ENCODE measurements around the gene PUSL1.

DNA sequence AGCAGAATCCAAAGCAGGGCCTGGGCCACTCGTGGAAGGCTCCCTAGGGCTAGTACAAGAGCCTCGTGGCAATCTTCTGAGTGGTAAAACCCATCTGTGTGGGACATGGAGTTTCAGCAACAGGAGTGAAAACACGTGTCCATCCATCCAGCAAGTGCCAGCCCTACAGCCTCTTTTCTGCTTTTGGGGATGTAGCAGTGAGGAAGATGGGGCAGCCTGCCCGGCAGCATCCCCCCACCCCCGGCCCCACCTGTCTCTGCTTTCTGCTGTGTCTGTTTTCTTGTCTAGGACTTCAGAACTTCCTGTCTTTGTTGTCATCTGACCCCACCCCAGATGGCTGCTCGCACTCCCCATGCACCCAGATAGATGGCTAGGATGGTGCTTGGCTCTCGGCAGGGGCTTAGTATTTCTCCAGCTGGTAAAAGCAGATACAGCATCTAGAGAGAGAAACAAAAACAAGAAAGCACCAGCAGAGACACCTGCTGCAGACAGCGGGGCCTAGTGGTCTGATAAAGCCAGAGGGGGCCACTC, 17.7 kb downstream of the PUSL1 start:
- TF ChIP-seq SUZ12 (IDR thresholded peaks at IDR 0.05; ENCODE audit: extremely low read depth, insufficient read depth, insufficient read length) (no peak), YY1 (IDR thresholded peaks at IDR 0.05; ENCODE audit: insufficient read depth, insufficient read length) (no peak)
